ENCODE measurements around the gene INHBC.

INHBC gene

GRCh38 chr12:57476993-57477709, 42.6 kb downstream of the INHBC start:
- TF ChIP-seq, protein P1, sequence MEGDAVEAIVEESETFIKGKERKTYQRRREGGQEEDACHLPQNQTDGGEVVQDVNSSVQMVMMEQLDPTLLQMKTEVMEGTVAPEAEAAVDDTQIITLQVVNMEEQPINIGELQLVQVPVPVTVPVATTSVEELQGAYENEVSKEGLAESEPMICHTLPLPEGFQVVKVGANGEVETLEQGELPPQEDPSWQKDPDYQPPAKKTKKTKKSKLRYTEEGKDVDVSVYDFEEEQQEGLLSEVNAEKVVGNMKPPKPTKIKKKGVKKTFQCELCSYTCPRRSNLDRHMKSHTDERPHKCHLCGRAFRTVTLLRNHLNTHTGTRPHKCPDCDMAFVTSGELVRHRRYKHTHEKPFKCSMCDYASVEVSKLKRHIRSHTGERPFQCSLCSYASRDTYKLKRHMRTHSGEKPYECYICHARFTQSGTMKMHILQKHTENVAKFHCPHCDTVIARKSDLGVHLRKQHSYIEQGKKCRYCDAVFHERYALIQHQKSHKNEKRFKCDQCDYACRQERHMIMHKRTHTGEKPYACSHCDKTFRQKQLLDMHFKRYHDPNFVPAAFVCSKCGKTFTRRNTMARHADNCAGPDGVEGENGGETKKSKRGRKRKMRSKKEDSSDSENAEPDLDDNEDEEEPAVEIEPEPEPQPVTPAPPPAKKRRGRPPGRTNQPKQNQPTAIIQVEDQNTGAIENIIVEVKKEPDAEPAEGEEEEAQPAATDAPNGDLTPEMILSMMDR (IDR thresholded peaks at IDR 0.05; ENCODE audit: low read depth, low read length): no peak
- DNase-seq (ENCODE audit: low read depth, low spot score): no peak
- no peak overlapping the region for H3K4me3 ChIP-seq (ENCODE audit: low read depth, low read length)
- in situ Hi-C loops (cut with HindIII; ENCODE audit: low sequenced_read_pairs): no loop called here

DNA sequence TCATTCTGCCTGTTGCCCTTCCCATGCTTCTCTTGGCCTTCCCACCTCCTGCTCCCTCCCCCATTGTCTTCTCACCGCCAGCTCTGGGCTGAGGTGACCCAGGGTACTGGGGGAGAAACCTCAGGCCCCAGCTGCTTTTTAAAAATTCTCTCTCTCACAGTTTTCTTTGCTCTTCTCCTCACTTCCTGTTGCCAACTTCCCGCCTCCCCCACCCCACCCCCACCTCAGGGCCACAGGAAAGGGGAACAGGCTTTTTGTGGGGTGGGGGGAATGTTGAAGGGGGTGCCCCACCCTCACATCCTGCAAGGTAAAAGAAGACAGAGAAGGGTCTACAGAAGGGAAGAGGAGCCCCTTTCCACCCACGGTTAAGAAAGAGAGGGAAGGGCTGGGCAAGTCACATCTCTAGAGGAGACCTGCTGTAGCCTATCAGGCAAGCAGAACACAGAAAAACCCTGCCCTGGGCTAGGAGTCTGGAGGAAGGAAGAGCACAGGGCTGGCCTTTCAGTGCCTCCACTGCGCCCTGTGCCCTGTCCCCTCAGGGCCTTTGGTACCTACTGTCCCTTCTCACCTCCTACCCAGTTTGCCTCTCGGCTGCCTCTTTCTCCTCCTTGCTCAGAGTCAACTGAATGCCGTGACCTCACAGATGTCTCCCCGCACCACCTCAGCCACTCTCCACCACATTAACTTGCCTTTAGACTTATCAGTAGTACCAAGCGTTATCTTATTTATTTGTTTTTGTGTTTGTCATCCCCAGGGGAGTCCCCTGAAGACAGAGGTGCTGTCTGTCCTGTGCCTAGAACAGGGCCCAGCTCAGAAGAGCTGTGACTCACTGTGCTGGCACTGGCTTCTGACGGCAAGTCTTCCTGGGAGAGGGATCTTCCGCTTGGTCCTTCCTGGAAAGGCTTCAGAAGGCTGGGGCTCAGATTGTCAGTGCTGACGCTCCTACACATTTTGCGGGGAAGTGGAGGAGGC, 43.4 kb downstream of the INHBC start:
- H3K4me3 ChIP-seq (ENCODE audit: low read depth, low read length): no peak overlapping the region
- DNase-seq (ENCODE audit: low read depth, low spot score): no peak
- TF ChIP-seq, protein P1 (IDR thresholded peaks at IDR 0.05; ENCODE audit: low read depth, low read length): no peak
- in situ Hi-C loops (cut with HindIII; ENCODE audit: low sequenced_read_pairs): no loop called here

GRCh38 chr12:57479043-57479375, 44.4 kb downstream of the INHBC start:
- DNase-seq (ENCODE audit: low read depth, low spot score): no peak
- H3K4me3 ChIP-seq (ENCODE audit: low read depth, low read length): no peak overlapping the region
- in situ Hi-C loops (cut with HindIII; ENCODE audit: low sequenced_read_pairs): no loop called here
- TF ChIP-seq, protein P1 (IDR thresholded peaks at IDR 0.05; ENCODE audit: low read depth, low read length): no peak

GRCh38 chr12:57479376-57480115, 45.0 kb downstream of the INHBC start, which contains the start of gene ARHGAP9:
TSS of gene ARHGAP9 (minus strand) at chr12:57479866. CDS start at chr12:57479406, 460 bp downstream.
- no peak for DNase-seq (ENCODE audit: low read depth, low spot score)
- TF ChIP-seq, protein P1 (IDR thresholded peaks at IDR 0.05; ENCODE audit: low read depth, low read length): no peak
- in situ Hi-C loops (cut with HindIII; ENCODE audit: low sequenced_read_pairs): no loop called here
- H3K4me3 ChIP-seq (ENCODE audit: low read depth, low read length): no peak within 1 kb of the TSS

GRCh38 chr12:57481671-57482070, 47.1 kb downstream of the INHBC start:
- DNase-seq (ENCODE audit: low read depth, low spot score): no peak
- H3K4me3 ChIP-seq (ENCODE audit: low read depth, low read length): no peak overlapping the region
- in situ Hi-C loops (cut with HindIII; ENCODE audit: low sequenced_read_pairs): no loop called here
- TF ChIP-seq, protein P1 (IDR thresholded peaks at IDR 0.05; ENCODE audit: low read depth, low read length): no peak

DNA sequence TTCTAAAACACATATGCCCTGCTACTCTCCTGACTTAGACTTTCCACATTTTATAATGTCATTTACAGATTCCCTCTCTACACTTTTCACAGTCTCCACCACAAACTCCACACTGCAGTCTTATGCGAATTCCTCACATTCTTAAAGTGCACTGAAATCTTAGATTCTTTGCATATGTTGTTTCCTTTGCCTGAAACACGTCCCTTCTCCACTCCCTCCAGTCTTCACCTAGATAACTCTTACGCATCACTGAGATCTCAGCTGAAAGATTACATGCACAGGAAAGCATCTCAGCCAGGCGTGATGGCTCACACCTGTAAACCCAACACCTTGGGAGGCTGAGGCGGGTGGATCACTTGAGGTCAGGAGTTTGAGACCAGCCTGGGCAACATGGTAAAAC, 48.9 kb downstream of the INHBC start:
- no peak overlapping the region for H3K4me3 ChIP-seq (ENCODE audit: low read depth, low read length)
- in situ Hi-C loops (cut with HindIII; ENCODE audit: low sequenced_read_pairs): no loop called here
- TF ChIP-seq, protein P1 (IDR thresholded peaks at IDR 0.05; ENCODE audit: low read depth, low read length): no peak
- DNase-seq (ENCODE audit: low read depth, low spot score): peak; percentile 56
